HCT116 (cell line): ENCODE results near the gene HIPK3. TPM values are rescaled to one million over a fixed set of nuclear protein-coding genes. Genes with fewer than 3 reads are reported as not detected.

ENCODE experiments used
- ATAC-seq: fragments of 200-7000 bp; cut with Tn5 transposase; 2 replicates; pipeline ENCODE4 v1.9.1; 2020; ENCODE audit warnings: mild to moderate bottlenecking, moderate library complexity
- BruUV-seq: library from RNA; stranded (reverse); fragments of 400-500 nt; replicated peaks from 2 replicates; lab custom pipeline; 2021; lab: Mats Ljungman, UMichigan
- CTCF ChIA-PET: fragments of 300-600 bp; sonication (Branson Sonifier 250); formaldehyde crosslinking; loops from one replicate; lab custom pipeline; 2021; ENCODE audit warnings: antibody characterized with exemption; lab: Charles Lee
- POLR2A ChIA-PET: fragments of 300-600, 350-600 bp; sonication (Branson Sonifier 250); formaldehyde crosslinking; loops from one replicate; lab custom pipeline; 2021; ENCODE audit warnings: antibody characterized with exemption; lab: Charles Lee
- RAD21 ChIA-PET, 2 experiments: fragments of 300-600 bp; sonication (Branson Sonifier 250); formaldehyde crosslinking; loops; one replicate each; lab custom pipeline; 2023; ENCODE audit warnings: low total read pairs in 2 of 2; ENCODE audit not compliant: uncharacterized antibody in 2 of 2, unreplicated experiment in 2 of 2, low non-redundant PET in 1 of 2; lab: Charles Lee
- DNase-seq: peaks from one replicate; pipeline ENCODE4 v3.0.0-alpha.2; 2010; ENCODE audit warnings: low read depth, low spot score
- H2AFZ ChIP-seq: fragments of 200-600 bp; shearing (Covaris generic), sonication (generic); 2 replicates; pipeline ENCODE4 v1.6.1; 2017; ENCODE audit warnings: low read depth, mixed run types, mixed read lengths, antibody characterized with exemption, low read length; ENCODE audit not compliant: poor library complexity, severe bottlenecking
- H3K27ac ChIP-seq: 2 replicates; pipeline ENCODE4 v1.5.1; 2012; ENCODE audit warnings: low read depth, low read length
- H3K27me3 ChIP-seq: fragments of 200-600 bp; sonication (generic); 2 replicates; pipeline ENCODE4 v1.6.1; 2016; ENCODE audit warnings: mixed run types, low read length, mixed read lengths; ENCODE audit not compliant: insufficient read depth
- H3K36me3 ChIP-seq, 2 experiments: fragments of 200-500 bp in 1 of 2; fragments of 200-600 bp in 1 of 2; sonication (Bioruptor generic) in 1 of 2; sonication (generic) in 1 of 2; 2 replicates each; pipeline versions ENCODE4 v1.5.1 to v1.6.1; 2014 to 2016; ENCODE audit warnings: low read length in 2 of 2, inconsistent platforms in 1 of 2, mixed read lengths in 1 of 2, mixed run types in 1 of 2; ENCODE audit not compliant: insufficient read depth in 2 of 2, control insufficient read depth in 1 of 2
- H3K4me1 ChIP-seq, 2 experiments: fragments of 200-600 bp in 1 of 2; sonication (generic) in 1 of 2; 2 replicates each; pipeline versions ENCODE4 v1.5.1 to v1.6.1; 2012 to 2017; ENCODE audit warnings: low read length in 2 of 2, inconsistent platforms in 1 of 2, mild to moderate bottlenecking in 1 of 2, mixed read lengths in 1 of 2, mixed run types in 1 of 2, moderate library complexity in 1 of 2; ENCODE audit not compliant: insufficient read depth in 2 of 2, control insufficient read depth in 1 of 2
- H3K4me2 ChIP-seq: fragments of 200-600 bp; sonication (generic); 2 replicates; pipeline ENCODE4 v1.6.1; 2017; ENCODE audit warnings: mixed run types, low read length, mixed read lengths
- H3K4me3 ChIP-seq, 2 experiments: fragments of 200-600 bp in 1 of 2; sonication (generic) in 1 of 2; replicated peaks in 1 of 2; 2 replicates each; pipeline ENCODE4 v1.5.1; 2011 to 2016; ENCODE audit warnings: low read length in 2 of 2, control low read depth in 1 of 2, low read depth in 1 of 2, mild to moderate bottlenecking in 1 of 2, mixed read lengths in 1 of 2, mixed run types in 1 of 2
- H3K79me2 ChIP-seq: fragments of 200-600 bp; sonication (generic); 2 replicates; pipeline ENCODE4 v1.6.1; 2017; ENCODE audit warnings: mild to moderate bottlenecking, mixed run types, low read length, moderate library complexity, mixed read lengths; ENCODE audit not compliant: insufficient read depth
- H3K9ac ChIP-seq: fragments of 200-600 bp; sonication (generic); 2 replicates; pipeline ENCODE4 v1.6.1; 2016; ENCODE audit warnings: low read length, mixed read lengths
- H3K9me2 ChIP-seq: fragments of 200-600 bp; sonication (generic), shearing (Covaris generic); 2 replicates; pipeline ENCODE4 v1.6.1; 2017; ENCODE audit warnings: mixed run types, mild to moderate bottlenecking, moderate library complexity; ENCODE audit not compliant: insufficient read depth
- H3K9me3 ChIP-seq, 2 experiments: fragments of 200-500 bp in 1 of 2; fragments of 200-600 bp in 1 of 2; sonication (Bioruptor generic) in 1 of 2; sonication (generic) in 1 of 2; 2 replicates each; pipeline ENCODE4 v1.6.1; 2014 to 2017; ENCODE audit warnings: low read length in 2 of 2, mixed read lengths in 2 of 2, inconsistent platforms in 1 of 2, low read depth in 1 of 2, mild to moderate bottlenecking in 1 of 2, mixed run types in 1 of 2, moderate library complexity in 1 of 2; ENCODE audit not compliant: control insufficient read depth in 1 of 2, insufficient read depth in 1 of 2
- H4K20me1 ChIP-seq: fragments of 200-600 bp; sonication (generic), shearing (Covaris generic); 2 replicates; pipeline ENCODE4 v1.6.1; 2017; ENCODE audit warnings: mixed run types, mild to moderate bottlenecking, moderate library complexity; ENCODE audit not compliant: insufficient read depth
- CBX3 ChIP-seq: IDR thresholded peaks from 2 replicates; pipeline ENCODE4 v1.6.1; 2012; ENCODE audit warnings: low read depth
- CEBPB ChIP-seq: IDR thresholded peaks from 2 replicates; pipeline ENCODE4 v1.6.1; 2012; ENCODE audit warnings: low read depth
- EGR1 ChIP-seq: IDR thresholded peaks from 2 replicates; pipeline ENCODE4 v1.6.1; 2012; ENCODE audit warnings: low read depth
- ELF1 ChIP-seq: IDR thresholded peaks from 2 replicates; pipeline ENCODE4 v1.6.1; 2012; ENCODE audit warnings: low read depth, borderline replicate concordance
- EZH2 ChIP-seq: fragments of 200-600 bp; sonication (generic); IDR thresholded peaks from 2 replicates; pipeline ENCODE4 v1.6.1; 2017; ENCODE audit warnings: antibody characterized with exemption, mixed run types
- FOSL1 ChIP-seq: IDR thresholded peaks from 2 replicates; pipeline ENCODE4 v1.6.1; 2012; ENCODE audit warnings: low read depth
- MAX ChIP-seq: IDR thresholded peaks from 2 replicates; pipeline ENCODE4 v1.6.1; 2012
- POLR2A ChIP-seq: IDR thresholded peaks from 2 replicates; pipeline ENCODE4 v1.7.0; 2011; ENCODE audit warnings: borderline replicate concordance; ENCODE audit not compliant: insufficient read depth, insufficient read length; ENCODE audit errors: extremely low read depth
- POLR2AphosphoS5 ChIP-seq: IDR thresholded peaks from 2 replicates; pipeline ENCODE4 v1.6.1; 2011; ENCODE audit warnings: mild to moderate bottlenecking, low read depth, low read length, moderate library complexity
- RAD21 ChIP-seq: IDR thresholded peaks from 2 replicates; pipeline ENCODE4 v1.6.1; 2012; ENCODE audit warnings: low read depth, mild to moderate bottlenecking
- REST ChIP-seq: IDR thresholded peaks from 2 replicates; pipeline ENCODE4 v1.6.1; 2012; ENCODE audit warnings: low read depth
- SIN3A ChIP-seq: IDR thresholded peaks from 2 replicates; pipeline ENCODE4 v1.6.1; 2012; ENCODE audit warnings: low read depth
- SP1 ChIP-seq: IDR thresholded peaks from 2 replicates; pipeline ENCODE4 v1.6.1; 2012; ENCODE audit warnings: low read depth
- SRF ChIP-seq: IDR thresholded peaks from 2 replicates; pipeline ENCODE4 v1.6.1; 2012; ENCODE audit warnings: low read depth
- ZBTB33 ChIP-seq: IDR thresholded peaks from 2 replicates; pipeline ENCODE4 v1.6.1; 2011; ENCODE audit warnings: mild to moderate bottlenecking, low read length, moderate library complexity; ENCODE audit not compliant: insufficient replicate concordance; ENCODE audit errors: extremely low read depth
- intact Hi-C: fragments of 100-400 bp; cut with micrococcal nuclease; formaldehyde crosslinking; loops from 2 replicates; pipeline ENCODE4 v1.10.0; 2022
- total RNA-seq: library from RNA; stranded (reverse); gene quantifications from one replicate; pipeline ENCODE4 v1.2.1, GENCODE V29; 2021; ENCODE audit not compliant: unreplicated experiment

HIPK3 gene
- total RNA-seq, 1 experiment from 2014 or later: 35.2 TPM

GRCh38 chr11:33315822-33316221, 58.6 kb downstream of the HIPK3 start:
- Histone ChIP-seq H3K27me3 (no peaks in the 10 kb centered on the region), H3K9me3 (no peaks in the 10 kb centered on the region), H3K36me3 (no peaks in the 10 kb centered on the region), H3K4me3 (no peak overlapping the region), H3K79me2 (peaks cover 74% of the 10 kb centered on the region), H3K4me2 (no peak overlapping the region), H2AFZ (no peak overlapping the region), H3K27ac (no peak overlapping the region), H3K9me2 (no peaks in the 10 kb centered on the region), H4K20me1 (no peaks in the 10 kb centered on the region; the same call in 1 of the 2 replicates), H3K4me1 (no peaks in the 10 kb centered on the region), H3K9ac (no peak overlapping the region)
- ChIA-PET RAD21 (no interaction called here), CTCF (no interaction called here), POLR2A (no interaction called here)
- intact Hi-C loops: no loop called here
- no TSS peak for BruUV-seq
- TF ChIP-seq ZBTB33: no peak
- no peak for TF ChIP-seq EGR1
- no peak for TF ChIP-seq RAD21
- no peak for TF ChIP-seq SRF
- TF ChIP-seq ELF1: no peak
- TF ChIP-seq REST: no peak
- no peak for TF ChIP-seq POLR2A
- no peak for TF ChIP-seq SP1
- TF ChIP-seq CBX3: no peak
- no peak for TF ChIP-seq MAX
- no peak for TF ChIP-seq POLR2AphosphoS5
- no peak for TF ChIP-seq SIN3A
- TF ChIP-seq FOSL1: no peak
- no peak for TF ChIP-seq EZH2
- TF ChIP-seq CEBPB: no peak
- DNase-seq (no peak), ATAC-seq (no peak)
